HG03139 (cell line): ENCODE results near the gene MUC3A.
"Not testable (repeated sequence)": the region's sequence is repeated elsewhere in the genome, so short reads cannot be mapped to it uniquely, and the experiment has no call there.

Source experiments
- ATAC-seq: cut with Tn5 transposase; IDR thresholded peaks from one replicate; pipeline ENCODE4 v1.9.1; 2021; ENCODE audit not compliant: unreplicated experiment

The MUC3A gene, protein sequence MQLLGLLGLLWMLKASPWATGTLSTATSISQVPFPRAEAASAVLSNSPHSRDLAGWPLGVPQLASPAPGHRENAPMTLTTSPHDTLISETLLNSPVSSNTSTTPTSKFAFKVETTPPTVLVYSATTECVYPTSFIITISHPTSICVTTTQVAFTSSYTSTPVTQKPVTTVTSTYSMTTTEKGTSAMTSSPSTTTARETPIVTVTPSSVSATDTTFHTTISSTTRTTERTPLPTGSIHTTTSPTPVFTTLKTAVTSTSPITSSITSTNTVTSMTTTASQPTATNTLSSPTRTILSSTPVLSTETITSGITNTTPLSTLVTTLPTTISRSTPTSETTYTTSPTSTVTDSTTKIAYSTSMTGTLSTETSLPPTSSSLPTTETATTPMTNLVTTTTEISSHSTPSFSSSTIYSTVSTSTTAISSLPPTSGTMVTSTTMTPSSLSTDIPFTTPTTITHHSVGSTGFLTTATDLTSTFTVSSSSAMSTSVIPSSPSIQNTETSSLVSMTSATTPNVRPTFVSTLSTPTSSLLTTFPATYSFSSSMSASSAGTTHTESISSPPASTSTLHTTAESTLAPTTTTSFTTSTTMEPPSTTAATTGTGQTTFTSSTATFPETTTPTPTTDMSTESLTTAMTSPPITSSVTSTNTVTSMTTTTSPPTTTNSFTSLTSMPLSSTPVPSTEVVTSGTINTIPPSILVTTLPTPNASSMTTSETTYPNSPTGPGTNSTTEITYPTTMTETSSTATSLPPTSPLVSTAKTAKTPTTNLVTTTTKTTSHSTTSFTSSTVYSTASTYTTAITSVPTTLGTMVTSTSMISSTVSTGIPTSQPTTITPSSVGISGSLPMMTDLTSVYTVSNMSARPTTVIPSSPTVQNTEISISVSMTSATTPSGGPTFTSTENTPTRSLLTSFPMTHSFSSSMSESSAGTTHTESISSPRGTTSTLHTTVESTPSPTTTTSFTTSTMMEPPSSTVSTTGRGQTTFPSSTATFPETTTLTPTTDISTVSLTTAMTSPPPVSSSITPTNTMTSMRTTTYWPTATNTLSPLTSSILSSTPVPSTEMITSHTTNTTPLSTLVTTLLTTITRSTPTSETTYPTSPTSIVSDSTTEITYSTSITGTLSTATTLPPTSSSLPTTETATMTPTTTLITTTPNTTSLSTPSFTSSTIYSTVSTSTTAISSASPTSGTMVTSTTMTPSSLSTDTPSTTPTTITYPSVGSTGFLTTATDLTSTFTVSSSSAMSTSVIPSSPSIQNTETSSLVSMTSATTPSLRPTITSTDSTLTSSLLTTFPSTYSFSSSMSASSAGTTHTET (N-terminal part only)

DNA sequence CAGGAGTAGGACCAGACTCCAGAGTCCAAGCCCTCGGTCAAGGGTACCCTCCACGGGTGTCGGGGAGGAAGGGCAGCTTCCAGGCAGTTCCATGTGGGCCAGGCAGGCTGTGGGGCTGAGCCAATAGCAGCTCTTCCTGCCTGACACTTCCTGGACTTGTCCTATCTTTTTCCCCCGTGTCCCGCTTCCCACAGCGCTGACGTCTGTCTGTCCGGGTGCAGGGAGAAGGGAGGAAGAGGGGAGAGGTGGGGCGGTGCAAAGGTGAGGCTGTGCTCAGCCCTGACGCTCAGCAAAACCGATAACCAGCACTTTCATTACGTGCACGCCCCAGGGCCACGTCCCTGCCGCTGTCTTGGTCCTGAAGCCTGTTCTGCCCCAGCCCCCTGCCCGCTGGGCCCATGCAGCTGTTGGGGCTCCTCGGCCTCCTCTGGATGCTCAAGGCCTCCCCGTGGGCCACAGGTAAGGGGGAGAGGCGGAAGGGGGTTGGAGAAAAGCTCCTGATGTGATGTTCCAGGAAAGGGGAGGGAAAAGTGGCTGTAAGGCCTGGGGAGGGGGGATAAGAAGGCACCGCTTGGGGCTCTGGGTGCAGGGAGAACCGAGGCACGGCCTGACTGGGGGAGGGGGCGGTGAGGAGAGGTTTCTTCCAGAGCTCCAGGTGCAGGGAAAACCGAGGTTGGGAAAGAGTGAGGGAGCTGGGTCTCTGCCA lies at the start of gene MUC3A:
TSS of gene MUC3A (plus strand) at position 308 of the 706 bp plus-strand sequence. CDS start at position 399, 91 bp downstream.
- no peak for ATAC-seq

DNA sequence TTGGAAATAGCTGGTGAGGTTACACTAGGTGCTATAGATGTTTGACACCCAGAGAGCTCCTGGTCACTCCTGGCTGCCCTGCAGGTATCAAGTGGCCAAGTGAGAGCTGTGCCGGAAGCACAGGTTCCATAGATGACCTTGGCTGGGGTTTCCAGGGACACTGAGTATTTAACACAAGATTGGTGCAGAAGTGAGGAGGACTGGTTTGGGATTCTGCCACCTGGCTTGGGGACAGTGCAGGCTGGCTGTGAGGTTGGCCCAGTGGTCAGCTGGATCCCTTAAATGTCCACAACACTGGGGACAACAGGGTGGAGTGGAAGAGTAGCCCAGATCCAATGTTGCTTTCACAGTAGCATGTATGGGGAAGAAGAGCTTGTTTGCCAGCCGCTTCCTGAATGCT lies 48.4 kb upstream of the MUC3A start:
- no peak for ATAC-seq

DNA sequence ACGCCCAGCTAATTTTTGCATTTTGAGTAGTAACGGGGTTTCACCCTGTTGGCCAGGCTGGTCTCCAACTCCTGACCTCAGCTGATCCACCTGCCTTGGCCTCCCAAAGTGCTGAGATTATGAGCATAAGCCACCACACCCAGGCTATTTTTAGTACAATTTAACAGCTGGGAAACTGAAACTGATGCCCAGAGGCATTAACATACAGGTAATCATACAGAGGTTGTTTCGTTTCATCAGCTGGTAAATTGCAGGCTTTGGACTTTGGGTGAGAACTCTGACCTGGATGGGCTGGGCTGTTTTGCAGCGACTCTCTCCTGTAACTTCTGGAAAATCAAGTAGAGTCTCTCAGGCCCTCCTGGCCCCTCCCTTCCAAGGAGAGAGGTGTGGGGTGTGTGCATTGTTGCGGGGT lies 47.4 kb upstream of the MUC3A start:
- no peak for ATAC-seq

DNA sequence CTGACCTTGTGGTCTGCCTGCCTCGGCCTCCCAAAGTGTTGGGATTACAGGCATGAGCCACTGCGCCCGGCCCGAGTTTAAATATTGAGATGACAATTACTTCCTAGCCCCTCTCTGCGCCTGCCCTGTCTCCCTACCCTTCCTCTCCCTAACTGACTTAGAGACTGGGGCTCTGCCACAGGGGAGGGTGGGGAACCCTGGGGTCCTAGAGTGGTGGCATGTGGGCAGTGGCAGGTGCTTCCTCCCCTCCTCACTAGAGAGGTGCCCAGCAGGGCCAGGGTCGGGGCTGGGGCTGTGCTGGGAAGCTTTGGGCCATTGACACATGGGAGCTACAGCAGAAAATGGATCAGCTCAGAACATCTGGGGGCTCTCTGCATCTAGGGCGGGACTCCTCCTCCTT lies 46.7 kb upstream of the MUC3A start:
- ATAC-seq = no peak

DNA sequence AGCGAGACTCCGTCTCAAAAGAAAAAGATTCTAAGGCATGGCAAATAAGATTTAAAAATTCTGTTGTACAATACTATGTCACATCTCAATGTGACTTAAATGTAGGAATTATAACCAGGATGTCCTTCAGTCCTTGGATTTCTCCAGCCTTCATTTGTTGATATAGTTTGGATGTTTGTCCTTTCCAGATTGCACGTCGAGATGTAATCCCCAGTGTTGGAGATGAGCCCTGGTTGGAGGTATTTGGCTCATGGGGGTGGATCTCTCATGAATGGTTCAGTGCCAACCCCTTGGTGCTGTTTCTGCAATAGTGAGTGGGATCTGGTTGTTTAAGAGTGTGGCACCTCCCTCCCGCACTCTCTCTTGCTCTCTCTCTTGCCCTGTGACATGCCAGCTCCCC lies 40.8 kb upstream of the MUC3A start:
- ATAC-seq = no peak

DNA sequence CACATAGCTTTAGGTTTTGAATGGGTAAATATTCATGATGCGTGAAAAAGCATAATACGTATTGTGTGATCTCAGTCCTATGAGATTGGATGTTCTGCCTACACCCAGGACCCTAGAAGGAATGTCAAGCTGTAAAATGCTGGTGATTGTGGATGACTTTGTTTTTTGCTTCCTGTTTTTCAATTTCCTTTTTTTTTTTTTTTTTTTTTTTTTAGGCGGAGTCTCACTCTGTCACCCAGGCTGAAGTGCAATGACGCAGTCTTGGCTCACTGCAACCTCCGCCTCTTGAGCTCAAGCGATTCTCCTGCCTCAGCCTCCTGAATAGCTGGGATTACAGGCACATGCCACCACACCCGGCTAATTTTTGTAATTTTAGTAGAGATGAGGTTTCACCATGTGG lies 38.9 kb upstream of the MUC3A start:
- not testable (repeated sequence) for ATAC-seq

DNA sequence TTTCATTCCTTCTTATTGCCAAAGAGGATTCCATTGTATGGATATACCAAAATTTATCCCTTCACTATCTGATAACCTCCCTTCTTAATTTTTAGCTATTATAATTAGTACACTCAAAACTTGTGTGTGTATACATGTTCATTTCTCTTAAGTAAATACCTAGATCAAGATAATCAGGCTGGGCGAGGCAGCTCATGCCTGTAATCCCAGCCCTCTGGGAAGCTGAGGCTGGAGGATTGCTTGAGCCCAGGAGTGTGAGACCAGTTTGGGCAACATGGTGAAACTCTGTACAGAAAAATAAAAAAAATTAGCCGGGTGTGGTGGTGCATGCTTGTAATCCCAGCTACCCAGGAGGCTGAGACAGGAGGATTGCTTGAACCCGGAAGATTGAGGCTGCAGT lies 37.9 kb upstream of the MUC3A start:
- no peak for ATAC-seq

DNA sequence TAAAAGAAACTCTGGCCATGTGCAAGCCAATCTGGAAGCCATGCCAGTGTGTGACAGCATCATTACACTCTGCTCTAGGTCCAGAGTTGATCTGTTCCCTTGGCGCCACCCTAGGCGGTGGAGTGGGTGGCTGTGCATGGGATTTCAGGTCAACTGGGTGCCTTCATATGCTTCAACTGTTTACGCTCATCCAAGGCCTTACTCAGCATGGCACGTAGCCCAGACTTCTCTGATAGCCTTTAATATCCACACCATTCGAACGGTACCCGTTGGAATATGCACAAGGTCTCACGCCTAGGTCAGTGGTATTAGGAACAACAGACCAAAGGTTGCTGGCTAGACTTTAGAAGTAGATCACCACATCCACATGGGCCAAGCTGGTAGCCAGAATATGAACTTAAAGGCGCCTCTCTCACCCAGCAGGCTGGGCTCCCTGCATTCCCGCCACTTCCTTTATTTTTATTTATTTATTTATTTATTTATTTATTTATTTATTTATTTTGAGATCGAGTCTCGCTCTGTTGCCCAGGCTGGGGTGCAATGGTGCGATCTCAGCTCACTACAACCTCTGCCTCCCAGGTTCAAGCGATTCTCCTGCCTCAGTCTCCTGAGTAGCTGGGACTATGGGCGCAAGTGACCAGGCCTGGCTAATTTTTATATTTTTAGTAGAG lies 35.0 kb upstream of the MUC3A start:
- ATAC-seq = no peak

DNA sequence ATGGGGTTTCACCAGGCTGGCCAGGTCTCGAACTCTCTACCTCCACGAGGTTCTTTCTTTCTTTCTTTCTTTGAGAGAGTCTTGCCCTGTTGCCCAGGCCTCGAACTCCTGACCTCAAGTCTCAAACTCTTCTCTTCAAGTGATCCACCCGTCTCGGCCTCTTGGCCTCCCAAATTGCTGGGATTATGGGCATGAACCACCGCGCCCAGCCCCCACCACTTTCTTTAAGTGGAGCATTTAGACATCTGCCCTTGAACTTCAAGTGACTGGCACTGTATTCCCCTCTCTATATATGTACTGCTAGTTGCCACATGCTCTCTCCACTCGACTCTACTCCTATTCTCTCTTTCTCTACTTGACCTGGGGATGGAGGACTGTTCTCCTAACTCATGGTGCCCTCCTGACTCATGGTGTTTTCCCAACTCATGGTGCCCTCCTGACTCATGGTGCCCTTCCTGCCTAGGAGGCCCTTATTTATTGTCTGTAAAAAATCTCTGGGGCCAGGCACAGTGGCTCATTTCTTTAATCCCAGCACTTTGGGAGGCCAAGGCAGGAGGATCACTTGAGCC lies 34.4 kb upstream of the MUC3A start:
- ATAC-seq = no peak

DNA sequence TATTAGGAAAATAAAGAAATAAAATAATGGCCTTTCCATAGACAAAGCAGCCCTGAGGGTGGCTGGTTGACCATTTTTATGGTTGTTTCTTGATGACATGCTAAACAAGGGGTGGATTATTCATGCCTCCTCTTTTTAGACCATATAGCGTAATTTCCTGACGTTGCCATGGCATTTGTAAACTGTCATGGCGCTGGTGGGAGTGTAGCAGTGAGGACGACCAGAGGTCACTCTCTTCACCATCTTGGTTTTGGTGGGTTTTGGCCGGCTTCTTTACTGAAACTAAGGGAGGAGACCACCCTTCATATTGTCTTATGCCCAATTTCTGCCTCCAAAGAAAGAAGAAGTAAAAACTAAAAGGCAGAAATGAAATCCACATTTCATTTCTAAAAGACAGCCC lies 30.0 kb upstream of the MUC3A start:
- not testable (repeated sequence) for ATAC-seq

DNA sequence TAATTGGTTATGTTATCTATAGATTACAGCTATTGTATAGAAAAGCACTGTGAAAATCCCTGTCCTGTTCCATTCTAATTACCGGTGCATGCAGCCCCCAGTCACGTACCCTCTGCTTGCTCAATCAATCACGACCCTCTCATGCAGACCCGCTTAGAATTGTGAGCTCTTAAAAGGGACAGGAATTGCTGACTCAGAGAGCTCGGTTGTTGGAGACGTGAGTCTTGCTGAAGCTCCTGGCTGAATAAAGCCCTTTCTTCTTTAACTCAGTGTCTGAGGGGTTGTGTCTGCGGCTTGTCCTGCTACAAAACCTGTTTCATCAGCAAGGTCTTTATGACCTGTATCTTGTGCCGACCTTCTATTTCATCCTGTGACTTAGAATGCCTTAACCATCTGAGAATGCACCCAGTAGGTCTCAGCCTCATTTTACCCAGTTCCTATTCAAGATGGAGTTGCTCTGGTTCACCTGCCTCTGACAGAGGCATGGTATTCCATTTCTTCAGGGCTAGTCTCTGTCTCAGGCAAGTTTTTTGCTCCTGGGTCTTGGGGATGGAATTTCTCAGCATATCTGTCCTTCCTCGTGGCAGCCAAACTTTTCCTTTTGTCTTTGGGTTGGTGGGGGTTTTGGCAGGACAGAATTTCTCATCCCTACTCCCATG lies 29.4 kb upstream of the MUC3A start:
- not testable (repeated sequence) for ATAC-seq

DNA sequence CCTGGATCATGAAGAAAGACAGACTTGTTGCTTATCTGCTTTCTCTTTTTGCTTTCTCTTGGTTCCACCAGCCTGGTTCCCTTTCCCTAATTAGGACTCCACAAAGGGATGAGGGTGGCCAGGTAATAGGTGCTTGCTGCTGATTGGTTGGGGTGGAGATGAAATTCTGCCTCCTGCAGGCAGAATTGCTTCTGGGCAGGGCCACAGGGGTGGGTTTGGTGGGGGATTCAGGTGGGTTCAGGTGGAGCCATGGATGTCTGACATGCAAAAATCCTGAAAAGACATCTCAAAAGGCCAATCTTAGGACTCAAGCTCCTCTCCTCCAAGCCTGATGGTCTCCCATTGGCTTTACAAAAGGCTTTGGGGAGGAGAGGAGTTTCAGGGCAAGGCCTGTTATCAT lies 28.3 kb upstream of the MUC3A start:
- no peak for ATAC-seq

DNA sequence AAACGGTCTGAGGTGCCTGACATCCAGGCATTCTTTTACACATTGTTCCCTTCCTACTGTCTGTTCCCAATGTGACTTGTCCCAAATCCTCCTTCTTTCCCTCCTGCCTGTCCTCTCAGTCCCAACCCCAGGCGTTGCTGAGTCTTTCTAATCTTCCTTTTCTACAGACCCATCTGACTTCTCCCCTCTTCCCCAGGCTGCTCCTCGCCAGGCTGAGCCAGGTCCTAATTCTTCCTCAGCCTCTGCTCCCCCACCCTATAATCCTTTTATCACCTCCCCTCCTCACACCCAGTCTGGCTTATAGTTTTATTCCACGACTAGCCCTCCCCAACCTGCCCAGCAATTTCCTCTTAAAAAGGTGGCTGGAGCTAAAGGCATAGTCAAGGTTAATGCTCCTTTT lies 25.7 kb upstream of the MUC3A start:
- ATAC-seq = not testable (repeated sequence)

DNA sequence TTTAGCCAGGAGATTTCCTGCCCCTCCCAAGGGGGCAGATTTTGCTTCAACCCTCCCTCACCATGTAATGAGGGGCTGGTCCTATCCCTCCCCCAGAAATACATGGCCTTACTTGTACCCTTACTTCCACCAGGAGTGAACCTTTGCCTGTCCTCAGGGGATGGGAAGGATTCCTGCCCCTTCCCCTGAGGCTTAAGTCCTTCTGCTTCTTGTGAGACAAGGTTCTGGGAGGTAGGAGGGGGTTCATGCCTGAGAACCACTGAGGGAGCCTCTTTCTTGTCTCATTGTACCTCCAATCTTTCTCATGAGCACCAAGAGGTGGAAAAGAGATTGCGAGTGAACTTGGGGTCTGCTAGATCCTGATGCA lies 19.5 kb upstream of the MUC3A start:
- no peak for ATAC-seq

DNA sequence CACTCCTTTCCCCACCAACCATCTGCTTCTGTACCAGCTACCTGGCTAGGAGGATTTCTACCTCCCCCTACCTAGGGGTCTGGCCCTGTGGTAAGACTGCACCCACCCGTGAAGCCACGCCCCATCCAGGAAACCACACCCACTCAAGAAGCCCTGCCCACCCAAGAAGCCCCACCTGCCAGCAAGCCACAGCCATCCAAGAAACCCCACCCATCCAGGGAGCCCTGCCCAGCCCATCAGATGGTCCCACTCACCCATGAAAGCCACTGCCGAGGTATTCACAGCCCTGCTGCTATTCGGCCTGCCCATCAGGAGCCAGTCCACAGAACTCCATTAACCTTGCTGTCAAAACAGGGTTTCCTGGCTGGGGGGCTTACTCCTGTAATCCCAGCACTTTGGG lies 15.6 kb upstream of the MUC3A start:
- no peak for ATAC-seq

DNA sequence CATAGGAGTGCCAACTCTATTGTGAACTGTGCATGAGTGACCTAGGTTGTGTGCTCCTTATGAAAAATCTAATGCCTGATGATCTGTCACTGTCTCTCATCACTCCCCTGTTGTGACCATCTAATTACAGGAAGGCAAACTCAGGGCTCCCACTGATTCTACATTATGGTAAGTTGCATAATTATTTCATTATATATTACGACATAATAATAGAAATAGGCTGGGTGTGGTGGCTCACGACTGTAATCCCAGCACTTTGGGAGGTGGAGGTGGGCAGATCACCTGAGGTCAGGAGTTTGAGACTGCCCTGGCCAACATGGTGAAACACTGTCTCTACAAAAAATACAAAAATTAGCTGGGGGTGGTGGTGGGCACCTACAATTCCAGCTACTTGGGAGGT lies 14.0 kb upstream of the MUC3A start:
- not testable (repeated sequence) for ATAC-seq

DNA sequence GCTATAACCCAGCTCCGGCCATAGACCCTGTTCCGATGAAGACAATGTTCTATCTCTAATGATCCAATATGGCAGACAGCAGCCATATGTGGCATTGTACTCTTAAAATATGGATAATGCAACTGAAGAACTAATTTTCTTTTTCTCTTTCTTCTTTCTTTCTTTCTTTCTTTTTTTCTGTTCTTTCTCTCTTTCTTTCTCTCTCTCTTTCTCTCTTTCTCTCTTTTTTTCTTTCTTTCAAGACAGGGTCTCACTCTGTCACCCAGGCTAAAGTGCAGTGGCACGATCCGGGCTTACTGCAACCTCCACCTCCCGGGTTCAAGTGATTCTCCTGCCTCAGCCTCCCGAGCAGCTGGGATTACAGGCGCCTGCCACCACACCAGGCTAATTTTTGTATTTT lies 13.2 kb upstream of the MUC3A start:
- ATAC-seq = not testable (repeated sequence)

DNA sequence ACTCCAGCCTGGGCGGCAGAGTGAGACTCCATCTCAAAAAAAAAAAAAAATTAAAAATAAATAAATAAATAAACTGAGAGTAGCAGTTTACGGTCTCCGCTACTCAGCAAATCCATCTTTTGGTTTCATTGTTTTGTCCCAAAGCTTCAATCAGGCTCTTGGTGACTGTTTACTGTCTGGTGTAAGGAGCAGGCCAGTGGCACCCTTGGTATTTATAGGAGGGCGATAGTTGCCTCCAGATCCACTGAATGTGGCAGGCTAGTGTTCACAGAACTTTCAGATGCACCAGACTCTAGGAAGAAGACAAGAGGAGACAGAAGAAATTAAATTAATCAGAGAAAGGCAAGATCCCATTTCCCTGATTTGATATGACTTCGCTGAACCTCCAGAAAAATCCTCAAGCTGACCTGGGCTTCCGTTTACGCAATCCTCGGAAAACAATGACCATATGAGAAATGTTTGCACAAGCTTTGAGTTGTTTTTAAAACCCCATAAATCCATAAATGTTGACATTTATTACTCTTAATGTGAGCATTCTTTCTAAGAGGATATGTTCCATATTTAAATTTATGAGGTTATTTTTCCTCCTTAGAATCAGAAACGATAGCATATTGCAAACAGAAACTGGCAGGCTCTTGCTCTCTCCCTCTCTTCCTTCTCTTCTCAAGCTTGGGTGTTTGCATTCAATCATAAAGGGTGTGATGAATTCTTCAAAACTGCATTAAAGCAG lies 7.1 kb upstream of the MUC3A start:
- ATAC-seq = no peak

DNA sequence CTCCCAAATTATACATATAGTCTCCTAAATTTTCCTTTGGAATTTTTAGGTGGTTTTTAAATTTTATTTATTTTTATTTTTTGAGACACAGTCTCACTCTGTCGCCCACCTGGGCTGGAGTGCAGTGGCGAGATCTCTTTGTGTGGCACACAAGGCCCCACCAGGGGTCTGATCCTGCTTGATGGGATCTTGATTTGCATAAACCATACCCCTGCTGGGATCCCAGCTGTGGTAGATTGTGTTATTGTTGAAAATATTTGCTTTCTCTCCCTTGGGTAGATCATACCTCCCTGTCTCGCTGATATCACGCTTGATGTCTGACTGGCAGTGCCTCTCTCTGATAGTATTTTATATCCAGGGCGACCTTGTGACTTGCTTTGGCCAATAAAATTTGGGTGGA lies 5.6 kb upstream of the MUC3A start:
- ATAC-seq = no peak
